HEK293 (cell line): ENCODE data around the gene USP21.

Experiments used
- CTCF ChIA-PET: fragments of 350-600 bp; formaldehyde crosslinking; extraction: SDS; loops from one replicate; lab custom pipeline; 2021; ENCODE audit warnings: antibody characterized with exemption; lab: Yijun Ruan, JAX
- POLR2A ChIA-PET: fragments of 300-600 bp; formaldehyde crosslinking; extraction: SDS; loops from one replicate; lab custom pipeline; 2020; ENCODE audit warnings: antibody characterized with exemption, inconsistent platforms; lab: Yijun Ruan, JAX
- H3K27ac ChIP-seq: fragments of 200-500 bp; sonication (Bioruptor generic); 2 replicates; pipeline ENCODE4 v1.5.1; 2014; ENCODE audit warnings: low read depth, low read length, control low read depth, inconsistent platforms; ENCODE audit errors: extremely low read depth
- H3K36me3 ChIP-seq, 2 experiments: fragments of 200-500 bp in 1 of 2; sonication (Bioruptor generic) in 1 of 2; 1 replicate in 1 of 2; 2 replicates in 1 of 2; pipeline ENCODE4 v1.5.1; 2014 to 2017; ENCODE audit warnings: inconsistent platforms in 2 of 2, low read length in 2 of 2; ENCODE audit not compliant: control insufficient read depth in 2 of 2, insufficient read depth in 1 of 2
- H3K4me1 ChIP-seq: fragments of 200-500 bp; sonication (Bioruptor generic); 2 replicates; pipeline ENCODE4 v1.5.1; 2014; ENCODE audit warnings: mild to moderate bottlenecking, low read length, inconsistent platforms; ENCODE audit not compliant: control insufficient read depth, insufficient read depth
- H3K4me3 ChIP-seq: 2 replicates; pipeline ENCODE4 v1.5.1; 2011; ENCODE audit warnings: low read depth, mild to moderate bottlenecking, control low read depth, low read length, moderate library complexity
- H3K9me3 ChIP-seq: fragments of 200-500 bp; sonication (Bioruptor generic); 2 replicates; pipeline ENCODE4 v1.5.1; 2014; ENCODE audit warnings: low read depth, low read length, inconsistent platforms; ENCODE audit not compliant: control insufficient read depth, insufficient read depth
- FEZF1 ChIP-seq: fragments of 450-650 bp; formaldehyde crosslinking; IDR thresholded peaks from 2 replicates; pipeline ENCODE4 v1.5.1; 2016; ENCODE audit warnings: missing biosample characterization, missing genetic modification characterization
- HOXA7 ChIP-seq: sonication (generic); formaldehyde crosslinking; IDR thresholded peaks from 2 replicates; pipeline ENCODE4 v1.8.1; 2022; ENCODE audit warnings: missing genetic modification reagents, borderline replicate concordance
- KLF7 ChIP-seq: fragments of 450-650 bp; formaldehyde crosslinking; IDR thresholded peaks from 2 replicates; pipeline ENCODE4 v1.5.1; 2016; ENCODE audit warnings: missing biosample characterization, missing genetic modification characterization, borderline replicate concordance
- KLF9 ChIP-seq: fragments of 450-650 bp; formaldehyde crosslinking; IDR thresholded peaks from 2 replicates; pipeline ENCODE4 v1.5.1; 2016; ENCODE audit warnings: missing biosample characterization, missing genetic modification characterization, low read depth
- OSR2 ChIP-seq: fragments of 450-650 bp; formaldehyde crosslinking; IDR thresholded peaks from 2 replicates; pipeline ENCODE4 v1.5.1; 2016; ENCODE audit warnings: missing biosample characterization, missing genetic modification characterization
- REPIN1 ChIP-seq: fragments of 450-650 bp; formaldehyde crosslinking; IDR thresholded peaks from 2 replicates; pipeline ENCODE4 v1.5.1; 2017; ENCODE audit warnings: missing biosample characterization, missing genetic modification characterization, low read depth
- REST ChIP-seq: fragments of 450-650 bp; formaldehyde crosslinking; IDR thresholded peaks from 2 replicates; pipeline ENCODE4 v1.5.1; 2016; ENCODE audit warnings: missing biosample characterization, missing genetic modification characterization
- SCRT2 ChIP-seq: fragments of 450-650 bp; formaldehyde crosslinking; IDR thresholded peaks from 2 replicates; pipeline ENCODE4 v1.5.1; 2016; ENCODE audit warnings: missing biosample characterization, missing genetic modification characterization
- ZBTB11 ChIP-seq: fragments of 450-650 bp; formaldehyde crosslinking; conservative IDR thresholded peaks from 2 replicates; pipeline ENCODE4 v1.5.1; 2016; ENCODE audit warnings: low read depth, missing biosample characterization, missing genetic modification characterization
- ZFP41 ChIP-seq: fragments of 450-650 bp; formaldehyde crosslinking; IDR thresholded peaks from 2 replicates; pipeline ENCODE4 v1.5.1; 2016; ENCODE audit warnings: missing biosample characterization, missing genetic modification characterization, borderline replicate concordance
- ZNF112 ChIP-seq: fragments of 450-650 bp; formaldehyde crosslinking; IDR thresholded peaks from 2 replicates; pipeline ENCODE4 v1.5.0; 2017; ENCODE audit warnings: missing biosample characterization, missing genetic modification characterization
- ZNF138 ChIP-seq: fragments of 450-650 bp; formaldehyde crosslinking; IDR thresholded peaks from 2 replicates; pipeline ENCODE4 v1.5.1; 2016; ENCODE audit warnings: missing biosample characterization, missing genetic modification characterization, borderline replicate concordance
- ZNF146 ChIP-seq: fragments of 450-650 bp; formaldehyde crosslinking; IDR thresholded peaks from 2 replicates; pipeline ENCODE4 v1.5.1; 2016; ENCODE audit warnings: missing biosample characterization, missing genetic modification characterization
- ZNF16 ChIP-seq: fragments of 450-650 bp; formaldehyde crosslinking; IDR thresholded peaks from 2 replicates; pipeline ENCODE4 v1.5.1; 2016; ENCODE audit warnings: low read depth, missing biosample characterization, missing genetic modification characterization
- ZNF335 ChIP-seq: fragments of 450-650 bp; formaldehyde crosslinking; conservative IDR thresholded peaks from 2 replicates; pipeline ENCODE4 v1.5.1; 2016; ENCODE audit warnings: missing biosample characterization, missing genetic modification characterization
- ZNF362 ChIP-seq: fragments of 450-650 bp; formaldehyde crosslinking; IDR thresholded peaks from 2 replicates; pipeline ENCODE4 v1.5.1; 2016; ENCODE audit warnings: missing biosample characterization, missing genetic modification characterization
- ZNF366 ChIP-seq: fragments of 450-650 bp; formaldehyde crosslinking; conservative IDR thresholded peaks from 2 replicates; pipeline ENCODE4 v1.5.1; 2016; ENCODE audit warnings: missing biosample characterization, missing genetic modification characterization
- ZNF404 ChIP-seq: fragments of 450-650 bp; formaldehyde crosslinking; IDR thresholded peaks from 2 replicates; pipeline ENCODE4 v1.5.1; 2017; ENCODE audit warnings: missing biosample characterization, missing genetic modification characterization
- ZNF544 ChIP-seq: fragments of 450-650 bp; formaldehyde crosslinking; IDR thresholded peaks from 2 replicates; pipeline ENCODE4 v1.5.0; 2017; ENCODE audit warnings: missing biosample characterization, missing genetic modification characterization
- ZNF560 ChIP-seq: fragments of 450-650 bp; formaldehyde crosslinking; IDR thresholded peaks from 2 replicates; pipeline ENCODE4 v1.5.1; 2017; ENCODE audit warnings: missing biosample characterization, missing genetic modification characterization, borderline replicate concordance
- ZNF660 ChIP-seq: fragments of 450-650 bp; IDR thresholded peaks from 2 replicates; pipeline ENCODE4 v1.5.1; 2018; ENCODE audit warnings: missing biosample characterization, mild to moderate bottlenecking, missing genetic modification characterization
- ZNF670 ChIP-seq: fragments of 450-650 bp; formaldehyde crosslinking; IDR thresholded peaks from 2 replicates; pipeline ENCODE4 v1.5.1; 2016; ENCODE audit warnings: missing biosample characterization, missing genetic modification characterization, low read depth
- ZNF776 ChIP-seq: fragments of 450-650 bp; formaldehyde crosslinking; IDR thresholded peaks from 2 replicates; pipeline ENCODE4 v1.5.0; 2017; ENCODE audit warnings: missing biosample characterization, missing genetic modification characterization, borderline replicate concordance
- ZNF791 ChIP-seq: fragments of 450-650 bp; formaldehyde crosslinking; IDR thresholded peaks from 2 replicates; pipeline ENCODE4 v1.5.1; 2016; ENCODE audit warnings: missing biosample characterization, missing genetic modification characterization
- ZSCAN18 ChIP-seq: fragments of 450-650 bp; formaldehyde crosslinking; IDR thresholded peaks from 2 replicates; pipeline ENCODE4 v1.5.1; 2016; ENCODE audit warnings: missing biosample characterization, missing genetic modification characterization
- ZSCAN5A ChIP-seq: fragments of 450-650 bp; formaldehyde crosslinking; IDR thresholded peaks from 2 replicates; pipeline ENCODE4 v1.5.1; 2016; ENCODE audit warnings: missing biosample characterization, missing genetic modification characterization

The USP21 gene

GRCh38 chr1:161209790-161210409 lies 50.6 kb downstream of the USP21 start (continued):
- TF ChIP-seq REST (no peak), ZBTB11 (tag by site-specific recombination) (peak; percentile 90), KLF9 (tag by site-specific recombination) (no peak), ZNF670 (tag by site-specific recombination) (no peak), ZFP41 (no peak), ZNF112 (no peak), ZSCAN18 (no peak), ZNF138 (tag by site-specific recombination) (no peak), ZNF16 (no peak), FEZF1 (tag by site-specific recombination) (no peak), ZNF146 (tag by site-specific recombination) (no peak), HOXA7 (no peak), REPIN1 (no peak), SCRT2 (tag by site-specific recombination) (no peak), ZNF660 (tag by site-specific recombination) (peak; percentile 44; the same call in 1 of the 2 replicates), ZNF366 (tag by site-specific recombination) (no peak), ZNF335 (no peak), KLF7 (no peak), ZNF560 (tag by site-specific recombination) (no peak), ZNF362 (no peak)

DNA sequence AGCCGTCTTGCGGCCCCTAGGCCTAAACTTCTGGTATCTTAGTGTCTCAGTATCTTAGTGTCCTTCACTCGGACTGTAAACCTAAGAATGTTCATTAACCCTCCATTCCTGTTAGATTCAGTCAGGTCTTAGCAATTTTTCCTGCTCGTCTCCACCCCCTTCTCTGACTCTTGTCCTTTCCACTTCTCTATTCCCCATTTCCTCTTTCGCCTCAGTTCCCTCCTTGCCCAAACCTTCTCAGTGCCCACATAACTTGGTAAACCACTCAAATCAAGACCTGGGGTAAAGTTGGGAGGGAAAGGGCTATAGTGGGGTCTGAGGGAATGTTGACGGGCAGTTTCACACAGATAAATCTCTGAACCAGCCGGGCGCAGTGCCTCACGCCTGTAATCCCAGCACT lies 55.1 kb downstream of the USP21 start:
- Histone ChIP-seq H3K36me3 (peaks cover 35 to 57% of the 10 kb centered on the region in 2 experiments), H3K9me3 (no peaks in the 10 kb centered on the region), H3K4me3 (no peak overlapping the region), H3K27ac (no peak overlapping the region), H3K4me1 (no peaks in the 10 kb centered on the region)
- TF ChIP-seq ZNF791 (tag by site-specific recombination), result no peak
- TF ChIP-seq ZNF544 (tag by site-specific recombination), result no peak
- TF ChIP-seq ZNF670 (tag by site-specific recombination), result no peak
- TF ChIP-seq ZSCAN5A, result no peak
- TF ChIP-seq ZNF404 (tag by site-specific recombination), result no peak
- TF ChIP-seq OSR2, result no peak
- TF ChIP-seq ZNF776, result no peak
- ChIA-PET POLR2A (no interaction called here), CTCF (no interaction called here)
